Central memory CD4-positive, alpha-beta T cell (primary cell): ENCODE results near the gene MACROD1.

Experiments used
- DNase-seq: peaks from one replicate; pipeline ENCODE4 v3.0.0; 2022

The MACROD1 gene

GRCh38 chr11:64128255-64129006 lies 37.5 kb downstream of the MACROD1 start:
- DNase-seq, result no peak

GRCh38 chr11:64127267-64128072 lies 38.4 kb downstream of the MACROD1 start:
- DNase-seq, result no peak

- DNase-seq, result no peak
These were observed 39.1 kb downstream of the MACROD1 start for GRCh38 chr11:64126796-64127195.

DNA sequence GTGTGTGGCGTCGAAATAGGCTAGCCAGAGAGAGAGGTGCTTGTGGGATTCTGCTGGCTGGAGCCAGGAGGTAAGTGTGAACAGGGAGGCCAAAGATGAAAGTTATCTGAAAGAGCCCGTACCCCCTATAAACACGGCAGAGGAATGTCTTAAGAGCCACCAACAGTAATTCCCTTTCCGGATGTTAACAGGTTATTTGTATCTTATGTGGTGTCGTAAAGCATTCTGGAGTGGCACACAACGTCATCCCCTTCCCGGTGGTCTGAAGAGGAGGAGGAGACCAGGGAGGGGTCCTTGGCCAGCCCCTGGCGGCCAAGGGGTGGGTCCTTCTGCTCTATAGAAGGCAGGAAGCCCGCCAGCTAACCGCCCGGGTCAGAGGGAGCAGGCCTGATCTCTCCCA lies 39.5 kb downstream of the MACROD1 start:
- no peak for DNase-seq

DNA sequence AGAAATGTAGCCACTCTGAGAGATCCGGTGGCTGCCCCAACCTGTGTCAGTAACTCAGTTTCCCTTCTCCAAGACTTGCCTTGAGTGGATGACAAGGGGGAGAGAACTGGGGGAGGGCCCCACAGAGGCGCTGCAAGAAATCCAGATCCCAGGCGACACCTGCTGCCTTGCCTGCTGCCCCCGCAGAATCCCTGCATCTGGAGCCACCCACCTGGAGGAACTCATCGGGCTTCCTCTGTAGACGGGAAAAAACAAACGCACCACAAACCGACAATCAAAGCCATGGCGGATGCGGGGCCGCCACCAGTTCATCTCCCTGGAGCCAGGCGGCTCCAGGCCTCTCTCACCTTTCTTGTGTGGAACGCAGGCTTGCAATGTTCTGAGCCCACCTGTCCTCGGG lies 40.2 kb downstream of the MACROD1 start:
- no peak for DNase-seq

- DNase-seq, result no peak
These were observed 41.8 kb downstream of the MACROD1 start for GRCh38 chr11:64124147-64124546.

DNA sequence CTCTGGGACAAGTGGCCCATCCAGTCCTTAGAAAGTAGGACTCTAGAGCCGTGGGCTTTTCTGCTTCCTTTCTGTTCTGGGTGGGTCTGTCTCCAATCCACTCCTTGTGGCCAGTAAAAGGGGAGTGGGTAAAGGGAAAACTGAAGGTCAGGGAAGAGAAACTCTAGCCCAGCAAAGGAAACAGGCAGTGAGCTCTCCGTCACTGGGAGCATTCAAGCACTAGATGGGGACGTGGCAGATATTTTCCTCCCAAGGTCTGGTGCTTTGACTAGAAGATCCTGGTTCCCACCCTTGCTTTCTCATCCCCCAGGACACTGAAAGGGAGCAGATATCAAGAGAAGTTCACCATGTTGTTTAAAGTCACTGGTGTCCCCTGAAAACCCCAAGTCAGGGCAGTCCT lies 42.2 kb downstream of the MACROD1 start:
- no peak for DNase-seq

GRCh38 chr11:64122411-64123410 lies 43.2 kb downstream of the MACROD1 start:
- no peak for DNase-seq

DNA sequence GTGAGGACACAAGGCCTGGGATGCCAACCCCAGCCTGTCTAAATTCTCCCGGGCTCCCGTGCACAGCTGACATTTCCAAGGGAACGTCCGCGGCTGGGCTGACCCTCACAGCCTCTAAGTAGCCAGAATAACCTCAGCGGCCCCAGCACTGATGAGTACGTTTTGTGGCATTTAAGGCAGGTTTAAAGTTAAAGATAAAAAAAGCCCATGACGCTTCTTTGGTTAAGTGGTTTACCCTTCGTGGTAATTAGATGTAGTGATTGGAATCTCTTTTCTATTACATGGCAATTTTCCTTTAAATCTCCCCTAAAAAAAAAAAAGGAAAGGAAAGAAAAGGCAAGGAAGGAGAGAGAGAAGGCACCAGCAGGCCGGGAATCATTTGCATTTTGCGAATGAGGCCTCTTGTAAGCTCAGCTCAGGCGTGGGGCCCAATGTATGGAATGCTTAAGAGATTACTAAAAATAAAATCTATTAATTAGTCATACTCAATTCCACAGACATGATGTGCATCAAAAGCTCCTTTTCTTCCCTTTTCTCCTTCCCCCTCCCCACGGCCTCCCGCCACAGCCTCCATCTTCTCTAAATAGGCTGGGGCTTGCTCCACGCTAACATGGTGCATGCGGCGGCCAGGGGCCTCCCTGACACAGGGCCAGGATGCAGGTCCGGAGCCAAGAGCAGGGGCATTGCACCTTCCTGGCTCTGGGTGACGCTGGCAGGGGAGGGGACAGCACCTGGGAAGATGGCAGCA lies 44.1 kb downstream of the MACROD1 start:
- DNase-seq, result no peak

DNA sequence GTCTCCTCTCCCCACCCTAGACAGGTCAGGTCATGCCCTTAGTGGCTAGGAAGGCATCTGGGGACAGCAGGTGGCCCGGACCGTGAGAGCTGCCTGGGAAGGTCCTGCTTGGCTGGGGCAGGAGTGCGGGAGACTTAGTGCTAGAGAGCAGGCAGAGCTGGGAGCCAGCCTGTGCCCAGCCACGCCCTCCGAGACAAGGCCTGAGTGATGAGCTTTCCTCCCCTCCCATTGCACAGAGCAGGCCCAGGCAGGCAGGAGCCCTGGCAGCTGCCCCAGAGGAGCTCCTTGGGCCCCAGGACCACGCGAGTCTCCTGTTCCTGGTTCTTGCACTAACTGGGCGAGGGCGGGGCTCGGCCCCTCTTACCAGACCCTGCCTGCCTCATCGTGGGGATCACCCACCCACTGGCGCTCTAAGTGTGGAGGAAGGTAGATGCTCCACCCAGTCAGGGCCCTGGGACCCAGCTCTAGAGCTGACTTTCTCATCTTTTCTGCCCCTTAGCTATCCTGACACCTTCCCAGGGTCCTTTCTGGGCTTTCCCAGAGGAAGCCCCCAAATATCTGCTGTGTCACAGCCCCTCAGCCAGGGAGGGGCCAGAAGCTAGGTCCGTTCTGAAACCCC lies 44.9 kb downstream of the MACROD1 start:
- DNase-seq, result no peak

DNA sequence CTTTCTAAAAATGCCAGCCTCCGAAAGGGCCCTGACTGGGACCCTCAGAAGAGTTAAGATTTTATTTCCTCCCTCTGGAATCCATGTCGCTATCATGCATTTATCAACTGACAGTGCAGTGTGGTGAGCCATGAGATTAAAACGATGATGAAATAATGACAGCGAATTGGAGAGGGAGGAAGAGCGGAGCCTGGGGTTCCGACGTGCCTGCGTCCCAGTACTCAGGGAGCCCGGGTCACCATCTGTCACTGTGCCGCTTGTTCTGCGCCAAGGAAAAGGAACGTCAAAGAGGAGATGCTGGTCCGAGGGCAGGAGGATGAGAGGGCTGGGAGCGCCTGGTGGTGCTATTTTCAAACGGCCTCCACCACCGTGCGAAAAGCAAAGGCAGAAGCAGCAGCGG lies 46.2 kb downstream of the MACROD1 start:
- DNase-seq, result no peak

GRCh38 chr11:64118876-64119665 lies 46.8 kb downstream of the MACROD1 start:
- no peak for DNase-seq

- no peak for DNase-seq
These were observed 48.0 kb downstream of the MACROD1 start for GRCh38 chr11:64117763-64118459.

DNA sequence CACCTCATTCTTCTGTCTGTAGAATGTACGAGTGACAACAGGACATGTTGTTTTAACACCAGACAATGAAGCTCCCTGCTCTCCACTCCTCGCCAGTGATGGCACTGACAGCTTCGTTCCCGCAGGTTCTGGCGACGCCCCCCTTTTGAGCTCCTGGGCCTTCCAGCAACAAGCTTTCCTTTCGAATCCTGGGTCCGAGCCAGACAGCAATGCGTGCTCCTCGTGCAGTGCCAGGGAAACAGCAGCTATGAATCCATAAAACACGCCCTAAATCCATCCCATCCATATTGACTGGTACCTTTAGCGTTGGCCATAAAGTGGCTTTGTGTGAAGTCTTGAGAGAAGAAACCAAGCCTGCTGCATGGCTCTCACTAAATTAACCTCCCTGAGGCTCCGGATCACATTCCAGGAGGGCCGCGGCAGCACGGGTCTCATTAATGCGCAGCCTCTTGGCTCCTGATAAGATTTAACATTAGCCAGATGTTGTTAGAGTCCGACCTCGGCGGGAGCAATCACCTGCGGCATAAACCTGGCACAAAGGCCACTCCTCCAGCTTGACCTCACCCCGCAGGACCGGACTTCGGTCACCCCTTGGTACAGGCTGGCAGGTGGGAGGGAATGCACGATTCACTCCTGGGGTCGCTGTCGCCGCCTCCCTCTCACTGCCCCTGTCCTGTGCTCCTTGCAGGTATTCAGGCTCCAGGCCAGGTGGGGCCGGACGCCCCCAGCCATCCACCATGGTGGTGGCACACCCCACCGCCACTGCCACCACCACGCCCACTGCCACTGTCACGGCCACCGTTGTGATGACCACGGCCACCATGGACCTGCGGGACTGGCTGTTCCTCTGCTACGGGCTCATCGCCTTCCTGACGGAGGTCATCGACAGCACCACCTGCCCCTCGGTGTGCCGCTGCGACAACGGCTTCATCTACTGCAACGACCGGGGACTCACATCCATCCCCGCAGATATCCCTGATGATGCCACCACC lies 50.1 kb downstream of the MACROD1 start:
- no peak for DNase-seq

DNA sequence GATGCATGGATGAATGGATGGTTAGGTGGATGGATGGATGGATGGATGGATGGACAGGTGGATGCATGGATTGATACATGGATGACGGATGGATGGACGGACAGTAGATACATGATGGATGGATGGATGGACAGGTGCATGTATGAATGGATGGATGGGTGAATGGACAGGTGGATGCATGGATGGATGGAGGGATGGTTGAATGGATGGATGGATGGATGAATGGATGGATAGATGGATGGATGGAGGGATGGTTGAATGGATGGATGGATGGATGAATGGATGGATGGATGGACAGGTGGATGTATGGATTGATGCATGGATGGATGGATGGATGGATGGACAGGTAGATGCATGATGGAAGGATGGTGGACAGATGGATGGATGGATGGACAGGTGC lies 51.7 kb downstream of the MACROD1 start:
- no peak for DNase-seq

- DNase-seq, result no peak
These were observed 52.5 kb downstream of the MACROD1 start for GRCh38 chr11:64113462-64113780.

DNA sequence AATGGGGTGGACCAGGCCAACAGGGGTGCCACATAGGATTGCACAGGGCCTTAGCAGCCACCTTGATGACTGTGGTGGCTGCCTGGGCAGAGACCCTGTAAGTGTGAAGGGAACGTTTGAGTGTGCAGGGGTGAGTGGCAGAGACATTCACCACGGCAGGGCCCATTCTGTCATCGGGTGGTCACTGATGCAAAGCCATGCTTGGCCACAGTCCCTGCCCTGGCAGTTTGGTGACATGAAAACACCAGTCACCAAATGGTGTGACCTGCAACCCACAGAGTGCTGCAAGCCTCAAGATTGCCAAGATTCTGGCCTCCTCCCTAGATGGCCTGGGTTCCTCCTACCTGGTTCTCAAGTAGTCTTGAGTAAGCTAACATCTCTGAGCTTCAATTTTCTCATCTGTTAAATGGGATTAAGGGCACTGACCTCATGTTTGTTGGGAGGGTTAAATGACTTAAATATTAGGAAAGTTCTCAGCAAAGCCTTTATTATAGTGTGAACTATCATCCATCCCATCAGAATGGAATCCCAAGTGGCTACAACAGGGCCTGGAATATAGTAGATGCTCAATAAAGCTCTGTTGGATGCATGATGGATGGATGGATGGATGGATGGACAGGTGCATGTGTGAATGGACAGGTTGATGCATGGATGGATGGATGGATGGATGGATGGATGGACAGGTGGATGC lies 53.0 kb downstream of the MACROD1 start:
- DNase-seq, result no peak
